T-helper 1 cell treated with Interleukin-12 subunit alpha and Interleukin-12 subunit beta and Interleukin-4 antibody, amounts not matched to agents 30 ng/mL and 1 ng/mL, for 36 hours (primary cell): ENCODE data around the gene CRYBA1. TPM values are rescaled to one million over a fixed set of nuclear protein-coding genes. Genes with fewer than 3 reads are reported as not detected.

Experiments used
- intact Hi-C: fragments of 100-400 bp; cut with micrococcal nuclease; formaldehyde crosslinking; loops from one replicate; pipeline ENCODE4 v1.15.1; 2024
- total RNA-seq: library from RNA; stranded (reverse); gene quantifications from 2 replicates; pipeline ENCODE4 v1.2.3, GENCODE V29; 2022

CRYBA1 gene
- total RNA-seq, 1 donor from 2014 or later, result not detected

DNA sequence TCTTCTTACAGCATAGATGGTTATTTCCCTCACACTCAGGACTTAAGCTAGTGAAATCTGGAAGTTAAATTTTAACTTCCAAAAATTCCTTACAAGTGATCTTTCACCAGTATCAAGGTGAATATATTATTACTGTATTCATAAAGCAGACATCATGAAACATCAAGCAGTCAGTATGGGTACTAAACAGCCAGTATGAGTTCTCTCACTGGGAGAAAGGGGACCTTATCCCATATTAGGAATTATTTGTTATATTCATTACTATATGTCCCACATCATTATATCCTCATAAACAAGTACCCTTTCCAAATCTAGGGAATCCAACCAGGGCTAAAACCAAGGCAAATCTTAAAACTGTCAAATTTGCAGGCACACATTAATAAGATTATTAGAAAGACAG lies 32.0 kb downstream of the CRYBA1 start:
- intact Hi-C loops, result no loop called here

DNA sequence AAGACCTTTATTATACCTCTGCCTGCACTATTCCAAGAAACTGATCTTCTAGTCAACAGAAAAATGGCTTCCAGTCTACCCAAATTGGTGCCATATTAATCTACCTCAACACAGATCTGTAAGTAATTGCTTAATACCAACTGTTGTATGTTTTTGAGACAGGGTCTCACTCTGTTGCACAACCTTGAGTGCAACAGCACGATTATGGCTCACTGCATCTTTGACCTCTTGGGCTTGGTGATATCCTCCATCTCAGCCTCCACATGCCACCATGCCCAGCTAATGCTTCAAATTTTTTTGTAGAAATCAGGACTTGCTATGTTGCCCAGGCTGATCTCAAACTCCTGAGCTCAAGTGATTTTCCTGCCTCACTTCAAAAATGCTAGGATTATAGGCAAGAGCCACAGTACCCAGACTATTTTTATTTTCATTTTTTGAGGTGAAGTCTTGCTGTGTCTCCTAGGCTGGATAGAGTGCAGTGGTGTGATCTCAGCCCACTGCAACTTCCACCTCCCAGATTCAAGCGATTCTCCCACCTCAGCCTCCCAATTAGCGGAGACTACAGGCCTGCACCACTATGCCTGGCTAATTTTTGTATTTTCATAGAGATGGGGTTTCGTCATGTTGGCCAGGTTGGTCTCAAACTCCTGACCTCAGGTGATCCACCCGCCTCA lies 32.9 kb downstream of the CRYBA1 start:
- intact Hi-C loops, result no loop called here

DNA sequence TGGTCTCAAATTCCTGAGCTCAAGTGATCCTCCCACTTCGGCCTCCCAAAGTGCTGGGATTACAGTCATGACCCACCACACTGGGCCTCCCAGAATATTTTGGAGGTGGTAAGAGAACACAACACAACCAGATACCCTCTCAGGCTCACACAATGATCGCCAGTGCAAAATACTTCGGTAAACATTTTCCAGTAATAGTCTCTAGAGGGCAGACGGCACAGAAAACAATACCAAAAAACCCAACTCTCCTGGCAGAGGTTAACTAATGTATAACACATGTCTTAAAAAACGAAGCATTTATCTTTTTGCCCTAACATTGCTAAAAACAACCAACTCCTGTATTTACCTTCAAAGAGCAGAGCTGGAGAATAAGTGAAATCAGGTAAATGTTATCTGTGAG lies 36.8 kb downstream of the CRYBA1 start:
- intact Hi-C loops, result no loop called here

DNA sequence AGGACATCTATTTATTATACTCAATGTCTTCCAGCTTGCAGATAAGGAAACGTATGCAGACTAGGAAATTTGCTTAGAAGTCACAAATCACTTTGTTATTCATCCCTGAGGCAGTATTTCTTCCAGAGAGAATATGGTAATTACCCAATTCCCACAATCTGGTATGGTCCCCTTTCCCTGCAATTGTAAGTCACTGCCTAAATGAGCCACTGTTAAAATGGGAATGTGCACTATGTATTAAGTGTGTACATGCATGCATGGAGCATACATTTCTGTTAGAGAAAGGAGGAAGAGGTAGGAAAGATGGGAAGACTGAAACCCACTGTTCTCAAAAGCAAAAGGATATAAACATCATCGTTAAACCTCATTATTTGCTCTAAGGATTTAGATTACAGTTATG lies 37.3 kb downstream of the CRYBA1 start:
- intact Hi-C loops, result no loop called here

DNA sequence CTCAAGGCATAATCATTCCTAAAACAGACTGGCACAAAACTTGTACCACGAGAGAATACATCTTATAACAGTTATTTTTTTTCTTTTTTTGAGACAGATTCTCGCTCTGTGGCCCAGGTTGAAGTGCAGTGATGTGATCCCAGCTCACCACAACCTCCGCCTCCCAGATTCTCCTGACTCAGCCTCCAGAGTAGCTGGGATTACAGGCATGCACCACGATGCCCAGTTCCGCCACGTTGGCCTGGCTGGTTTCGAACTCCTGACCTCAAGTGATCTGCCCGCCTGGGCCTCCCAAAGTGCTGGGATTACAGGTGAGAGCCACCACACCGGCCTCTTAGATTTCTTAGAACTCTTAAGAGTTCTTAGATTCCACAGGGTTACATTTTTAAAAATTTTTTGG lies 43.2 kb downstream of the CRYBA1 start:
- intact Hi-C loops, result loop anchor here (2.0 to 10.0 kb wide), 2 partner anchors 37 to 955 kb away; partner anchors contain the start of genes IFT20 and TNFAIP1

DNA sequence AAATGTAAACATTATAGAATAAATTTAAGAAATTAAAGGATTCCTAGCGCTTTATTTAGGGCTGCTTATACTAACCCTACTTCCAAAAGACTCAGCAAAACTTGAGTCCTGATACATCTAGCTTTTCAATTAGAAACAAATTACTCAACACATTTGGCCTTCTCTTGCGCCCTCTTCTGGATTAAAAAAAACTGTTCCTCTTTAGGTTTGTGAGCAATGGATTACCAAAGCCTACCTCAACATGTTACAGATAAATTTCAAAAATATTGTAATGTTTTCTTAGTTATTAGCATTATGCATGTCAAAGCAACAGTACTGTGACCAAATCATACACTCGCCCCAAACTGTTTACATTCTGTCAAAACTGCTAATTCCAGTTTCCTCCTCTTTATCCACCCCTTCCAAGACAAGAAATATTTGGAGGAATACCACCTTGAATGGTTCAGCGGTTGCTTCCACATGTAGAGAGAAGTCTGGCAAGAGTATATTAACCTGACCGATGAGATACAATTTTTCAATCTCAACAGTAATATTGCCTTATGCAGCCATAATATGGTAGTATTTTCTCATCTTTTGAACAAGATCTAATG lies 44.6 kb downstream of the CRYBA1 start:
- intact Hi-C loops, result loop anchor here (1.0 to 10.0 kb wide), 5 partner anchors 38 to 956 kb away; partner anchors contain the start of genes IFT20 and TNFAIP1

DNA sequence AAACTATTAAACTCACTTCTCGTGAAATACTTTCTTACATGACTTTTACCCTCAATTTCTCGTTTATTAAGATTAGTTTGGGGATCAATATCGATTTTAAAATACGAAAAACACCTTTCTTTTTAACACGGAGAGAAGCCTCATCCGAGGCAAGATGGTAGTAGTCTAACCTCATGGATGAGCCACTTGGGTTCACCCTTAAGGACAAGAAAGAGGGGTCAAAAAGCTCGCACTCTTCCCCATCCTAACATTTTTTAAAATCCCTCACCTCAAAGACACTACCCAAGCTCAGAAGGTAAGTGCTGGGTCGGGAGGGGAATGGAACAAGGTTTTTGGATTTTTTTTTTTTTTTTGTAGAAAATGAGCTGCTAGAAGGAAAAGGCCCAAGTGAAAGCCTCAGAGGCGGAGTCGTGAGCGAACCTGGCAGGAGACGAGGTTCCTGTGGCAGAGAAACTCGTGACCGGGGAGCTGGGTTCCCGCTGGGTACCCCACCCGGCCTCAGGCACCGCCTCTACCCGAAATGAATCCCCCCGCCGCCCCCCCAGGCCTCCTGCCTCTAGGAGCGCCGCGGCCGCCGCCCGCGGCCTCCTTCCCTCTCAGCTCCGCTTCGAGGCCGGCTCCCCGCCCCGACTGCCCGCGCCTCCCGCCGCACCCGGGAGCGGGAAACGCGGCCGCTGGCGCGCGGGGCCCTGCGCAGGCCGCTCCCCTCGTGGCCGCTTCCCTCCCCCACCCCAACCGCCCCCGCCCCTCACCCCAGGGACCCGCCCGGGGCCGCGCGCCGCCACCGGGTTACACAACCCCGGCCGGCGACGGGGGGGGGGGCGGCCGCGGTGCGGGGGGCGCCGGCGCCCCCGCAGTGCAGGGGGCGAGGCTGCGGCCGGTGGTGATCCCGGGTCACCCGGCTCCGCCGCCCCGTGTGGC lies 45.7 kb downstream of the CRYBA1 start:
- intact Hi-C loops, result loop anchor here (10.0 kb wide), 1 partner anchor 958 kb away; the partner anchor contains the start of genes IFT20 and TNFAIP1

DNA sequence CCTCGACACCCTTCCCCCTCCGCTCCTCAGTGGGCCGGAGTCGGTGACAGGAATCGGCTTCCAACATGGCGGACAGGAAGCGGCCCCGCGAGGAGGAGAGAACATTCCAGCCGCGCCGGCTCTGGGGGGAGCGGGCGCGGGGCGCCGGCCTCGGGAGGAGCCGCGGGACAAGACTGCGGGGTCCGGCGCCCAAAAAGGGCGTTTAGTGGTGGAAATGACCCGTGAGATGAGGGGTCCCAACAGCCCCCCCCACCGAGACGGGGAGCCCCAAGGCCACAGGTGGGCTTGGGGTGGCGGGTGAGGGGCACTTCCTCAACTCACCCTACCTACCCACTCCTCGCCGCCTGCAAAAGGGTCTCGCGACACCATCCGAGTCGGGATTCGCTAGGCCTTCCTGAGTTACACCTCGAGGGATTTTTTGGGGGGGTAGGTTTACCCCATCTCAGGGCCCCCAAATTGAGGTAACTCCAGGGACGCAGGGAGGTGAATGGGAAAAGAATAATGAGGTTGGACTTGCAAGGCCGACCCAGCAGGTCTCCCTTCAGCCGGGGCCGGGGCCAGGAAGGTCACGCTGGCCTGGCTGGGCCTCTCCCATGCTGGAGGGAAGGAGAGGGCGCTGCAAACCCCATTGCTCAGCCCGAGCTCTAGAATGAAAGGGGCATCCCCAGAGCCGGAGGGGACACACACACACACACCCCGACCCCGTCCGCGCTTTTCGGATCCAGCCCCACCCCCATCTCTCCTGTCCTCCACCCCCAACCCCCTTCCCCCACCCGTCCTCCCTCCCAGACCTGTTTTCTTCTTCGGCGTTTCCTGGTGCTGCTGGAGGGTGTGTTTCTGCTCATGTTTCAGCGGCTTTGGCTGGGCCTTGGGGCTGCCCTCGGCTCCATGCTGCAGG lies 46.6 kb downstream of the CRYBA1 start:
- intact Hi-C loops, result loop anchor here (10.0 kb wide), 1 partner anchor 958 kb away; the partner anchor contains the start of genes IFT20 and TNFAIP1

DNA sequence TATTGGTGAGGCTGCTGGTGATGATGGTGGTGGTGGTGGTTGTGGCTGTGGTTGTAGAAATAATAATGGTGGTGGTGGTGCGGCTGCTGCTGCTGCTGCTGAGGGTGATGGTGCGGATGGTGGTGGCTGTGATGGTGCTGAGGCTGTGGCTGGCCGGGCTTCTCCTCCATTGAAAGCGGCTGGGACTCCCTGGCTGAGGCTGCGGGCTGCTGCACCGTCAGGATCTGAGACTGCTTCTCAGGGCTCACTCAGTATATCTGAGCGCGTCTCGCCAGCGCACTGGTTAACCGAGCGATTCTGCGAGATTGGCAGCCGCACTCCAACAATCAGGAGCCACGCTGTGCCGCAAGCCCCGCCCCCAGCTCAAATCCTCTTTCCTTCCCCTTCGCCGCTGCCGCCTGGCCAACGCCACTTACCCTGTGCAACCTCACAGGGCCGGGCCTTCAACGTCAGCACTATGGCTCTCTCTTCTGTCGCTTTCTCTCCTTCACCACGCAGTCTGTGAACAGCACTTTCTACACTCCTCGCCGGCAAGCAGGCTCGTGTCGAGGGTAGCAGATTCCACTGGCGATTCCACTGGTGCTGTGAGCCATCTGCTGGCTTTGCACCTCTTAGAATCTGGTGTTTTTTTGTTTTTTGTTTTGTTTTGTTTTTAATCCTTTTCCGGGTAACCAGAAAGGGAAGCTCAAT lies 47.4 kb downstream of the CRYBA1 start, which contains the start of gene NUFIP2:
NUFIP2 (minus strand) TSS at position 259 of the 690 bp plus-strand sequence; CDS start at position 170, 89 bp downstream.
- intact Hi-C loops, result loop anchor here (1.0 to 10.0 kb wide), 11 partner anchors 75 to 959 kb away; partner anchors contain the start of genes IFT20, MYO18A, NSRP1 and RPL23A

DNA sequence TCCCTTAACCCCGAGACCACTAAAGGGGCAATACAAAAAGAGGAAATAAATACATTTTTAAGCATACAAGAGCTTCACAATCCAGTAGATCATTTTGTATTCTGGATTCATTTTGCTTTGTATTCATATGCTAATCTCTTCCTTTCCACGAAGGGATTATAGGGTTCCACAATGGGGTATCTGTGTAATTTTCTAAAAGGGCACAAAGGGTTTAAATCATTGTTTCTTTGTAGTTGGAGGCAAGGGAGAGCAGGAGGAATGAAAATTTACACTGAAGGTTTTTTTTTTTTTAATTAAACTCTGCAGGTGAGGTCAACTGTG lies 47.9 kb downstream of the CRYBA1 start:
- intact Hi-C loops, result loop anchor here (1.0 to 10.0 kb wide), 11 partner anchors 75 to 960 kb away; partner anchors contain the start of genes IFT20, MYO18A, NSRP1 and RPL23A

DNA sequence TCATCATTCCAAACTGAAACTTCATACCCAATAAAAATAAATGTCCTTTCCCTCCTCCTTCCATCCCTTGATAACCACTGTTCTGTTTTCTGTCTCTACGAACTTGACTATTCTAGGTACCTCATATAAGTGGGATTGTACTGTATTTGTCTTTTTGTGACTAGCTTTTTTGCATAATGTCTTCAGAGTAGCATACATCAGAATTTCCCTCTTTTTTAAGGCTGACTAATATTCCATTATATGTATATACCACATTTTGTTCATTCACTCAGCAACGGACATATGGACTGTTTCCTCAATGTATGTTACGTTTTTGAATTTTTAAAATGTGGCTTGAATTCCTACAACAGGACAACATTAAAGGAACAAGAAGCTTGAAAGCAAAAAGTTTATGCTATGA lies 48.8 kb downstream of the CRYBA1 start:
- intact Hi-C loops, result loop anchor here (2.0 to 10.0 kb wide), 2 partner anchors 577 to 961 kb away; partner anchors contain the start of genes IFT20, RPL23A and TNFAIP1

DNA sequence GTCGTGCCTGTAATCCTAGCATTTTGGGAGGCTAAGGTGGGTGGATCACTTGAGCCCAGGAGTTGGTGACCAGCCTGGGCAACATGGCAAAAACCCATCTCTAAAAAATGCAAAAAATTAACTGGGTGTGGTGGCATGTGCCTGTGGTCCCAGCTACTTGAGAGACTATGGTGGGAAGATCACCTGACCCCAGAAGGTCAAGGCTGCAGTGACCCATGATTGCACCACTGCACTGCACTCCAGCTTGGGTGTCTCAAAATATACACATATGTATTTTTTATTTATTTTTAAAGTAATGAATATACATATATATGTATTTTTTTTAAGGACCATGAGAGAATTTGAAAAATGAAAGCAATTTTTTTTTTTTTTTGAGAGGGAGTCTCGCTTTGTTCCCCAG lies 52.4 kb downstream of the CRYBA1 start:
- intact Hi-C loops, result loop anchor here (10.0 kb wide), 1 partner anchor 964 kb away; the partner anchor contains the start of genes IFT20 and TNFAIP1

DNA sequence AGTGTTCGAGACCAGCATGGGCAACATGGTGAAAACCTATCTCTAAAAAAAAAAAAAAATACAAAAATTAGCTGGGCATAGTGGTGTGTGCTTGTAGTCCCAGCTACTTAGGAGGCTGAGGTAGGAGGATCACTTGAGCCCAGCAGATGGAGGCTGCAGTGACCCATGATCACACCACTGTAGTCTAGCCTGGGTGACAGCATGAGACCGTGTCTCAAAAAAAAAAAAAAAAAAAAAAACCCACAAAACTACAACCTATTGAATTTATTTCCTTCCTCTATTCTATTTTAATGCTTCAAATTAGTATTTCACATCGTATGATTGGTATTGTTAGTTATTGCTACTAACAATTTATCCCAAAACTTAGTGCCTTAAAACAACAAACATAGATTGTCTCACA lies 56.7 kb downstream of the CRYBA1 start:
- intact Hi-C loops, result no loop called here

Other genes with a start within 250 kb of the CRYBA1 start
- not detected in 2 replicates for gene SEZ6, start 240.8 kb upstream of the CRYBA1 start, total RNA-seq
- 2.0 and 2.2 TPM in 2 replicates for gene PIPOX, start 203.7 kb upstream of the CRYBA1 start, total RNA-seq
- gene MYO18A, start 66.5 kb upstream of the CRYBA1 start, total RNA-seq, result 96.8 and 98.8 TPM in 2 replicates
- gene NUFIP2, start 47.3 kb downstream of the CRYBA1 start, total RNA-seq, result 75.4 and 79.1 TPM in 2 replicates
- 60.2 and 63.6 TPM in 2 replicates for gene TAOK1, start 143.5 kb downstream of the CRYBA1 start, total RNA-seq